HEK293 (cell line): ENCODE results near the gene UNG.
A peak's percentile ranks its signal among the peaks of the same experiment; 100 is the strongest.

Experiments used
- CTCF ChIA-PET: fragments of 350-600 bp; formaldehyde crosslinking; extraction: SDS; loops from one replicate; lab custom pipeline; 2021; ENCODE audit warnings: antibody characterized with exemption; lab: Yijun Ruan, JAX
- POLR2A ChIA-PET: fragments of 300-600 bp; formaldehyde crosslinking; extraction: SDS; loops from one replicate; lab custom pipeline; 2020; ENCODE audit warnings: antibody characterized with exemption, inconsistent platforms; lab: Yijun Ruan, JAX
- H3K27ac ChIP-seq: fragments of 200-500 bp; sonication (Bioruptor generic); 2 replicates; pipeline ENCODE4 v1.5.1; 2014; ENCODE audit warnings: low read depth, low read length, control low read depth, inconsistent platforms; ENCODE audit errors: extremely low read depth
- H3K36me3 ChIP-seq, 2 experiments: fragments of 200-500 bp in 1 of 2; sonication (Bioruptor generic) in 1 of 2; 1 replicate in 1 of 2; 2 replicates in 1 of 2; pipeline ENCODE4 v1.5.1; 2014 to 2017; ENCODE audit warnings: inconsistent platforms in 2 of 2, low read length in 2 of 2; ENCODE audit not compliant: control insufficient read depth in 2 of 2, insufficient read depth in 1 of 2
- H3K4me1 ChIP-seq: fragments of 200-500 bp; sonication (Bioruptor generic); 2 replicates; pipeline ENCODE4 v1.5.1; 2014; ENCODE audit warnings: mild to moderate bottlenecking, low read length, inconsistent platforms; ENCODE audit not compliant: control insufficient read depth, insufficient read depth
- H3K4me3 ChIP-seq: 2 replicates; pipeline ENCODE4 v1.5.1; 2011; ENCODE audit warnings: low read depth, mild to moderate bottlenecking, control low read depth, low read length, moderate library complexity
- H3K9me3 ChIP-seq: fragments of 200-500 bp; sonication (Bioruptor generic); 2 replicates; pipeline ENCODE4 v1.5.1; 2014; ENCODE audit warnings: low read depth, low read length, inconsistent platforms; ENCODE audit not compliant: control insufficient read depth, insufficient read depth
- BCL11A ChIP-seq: fragments of 450-650 bp; formaldehyde crosslinking; IDR thresholded peaks from 2 replicates; pipeline ENCODE4 v1.5.1; 2016; ENCODE audit warnings: low read depth, missing biosample characterization, missing genetic modification characterization
- HOXD13 ChIP-seq: sonication (generic); formaldehyde crosslinking; IDR thresholded peaks from 2 replicates; pipeline ENCODE4 v1.8.0; 2022; ENCODE audit warnings: missing genetic modification reagents, borderline replicate concordance
- IKZF3 ChIP-seq: fragments of 450-650 bp; IDR thresholded peaks from 2 replicates; pipeline ENCODE4 v1.5.0; 2018; ENCODE audit warnings: missing biosample characterization, mild to moderate bottlenecking, missing genetic modification characterization, moderate library complexity
- KLF10 ChIP-seq: fragments of 450-650 bp; IDR thresholded peaks from 2 replicates; pipeline ENCODE4 v1.5.1; 2018; ENCODE audit warnings: missing biosample characterization, mild to moderate bottlenecking, missing genetic modification characterization
- PRDM1 ChIP-seq: fragments of 450-650 bp; formaldehyde crosslinking; IDR thresholded peaks from 2 replicates; pipeline ENCODE4; 2016; ENCODE audit warnings: missing biosample characterization, missing genetic modification characterization
- PRDM10 ChIP-seq: fragments of 450-650 bp; formaldehyde crosslinking; IDR thresholded peaks from 2 replicates; pipeline ENCODE4 v1.5.1; 2016; ENCODE audit warnings: missing biosample characterization, missing genetic modification characterization
- TCF7L2 ChIP-seq: IDR thresholded peaks from 2 replicates; pipeline ENCODE4 v1.6.1; 2011; ENCODE audit warnings: low read depth, mild to moderate bottlenecking, inconsistent platforms, low read length, moderate library complexity, borderline replicate concordance
- ZNF112 ChIP-seq: fragments of 450-650 bp; formaldehyde crosslinking; IDR thresholded peaks from 2 replicates; pipeline ENCODE4 v1.5.0; 2017; ENCODE audit warnings: missing biosample characterization, missing genetic modification characterization
- ZNF114 ChIP-seq: fragments of 450-650 bp; formaldehyde crosslinking; IDR thresholded peaks from 2 replicates; pipeline ENCODE4 v1.5.0; 2017; ENCODE audit warnings: missing biosample characterization, missing genetic modification characterization
- ZNF174 ChIP-seq: fragments of 450-650 bp; formaldehyde crosslinking; IDR thresholded peaks from 2 replicates; pipeline ENCODE4 v1.5.0; 2017; ENCODE audit warnings: missing biosample characterization, mild to moderate bottlenecking, missing genetic modification characterization
- ZNF23 ChIP-seq: fragments of 450-650 bp; formaldehyde crosslinking; IDR thresholded peaks from 2 replicates; pipeline ENCODE4 v1.5.1; 2016; ENCODE audit warnings: missing biosample characterization, missing genetic modification characterization, borderline replicate concordance
- ZNF341 ChIP-seq: fragments of 450-650 bp; formaldehyde crosslinking; IDR thresholded peaks from 2 replicates; pipeline ENCODE4; 2016; ENCODE audit warnings: low read depth, missing biosample characterization, missing genetic modification characterization
- ZNF530 ChIP-seq: fragments of 450-650 bp; formaldehyde crosslinking; IDR thresholded peaks from 2 replicates; pipeline ENCODE4 v1.5.1; 2016; ENCODE audit warnings: low read depth, missing biosample characterization, missing genetic modification characterization
- ZNF600 ChIP-seq: fragments of 450-650 bp; formaldehyde crosslinking; IDR thresholded peaks from 2 replicates; pipeline ENCODE4 v1.5.1; 2016; ENCODE audit warnings: missing biosample characterization, missing genetic modification characterization
- ZNF610 ChIP-seq: fragments of 450-650 bp; formaldehyde crosslinking; IDR thresholded peaks from 2 replicates; pipeline ENCODE4 v1.5.1; 2016; ENCODE audit warnings: missing biosample characterization, missing genetic modification characterization, borderline replicate concordance
- ZNF629 ChIP-seq: fragments of 450-650 bp; formaldehyde crosslinking; IDR thresholded peaks from 2 replicates; pipeline ENCODE4 v1.5.1; 2017; ENCODE audit warnings: missing biosample characterization, missing genetic modification characterization
- ZNF692 ChIP-seq: fragments of 450-650 bp; formaldehyde crosslinking; IDR thresholded peaks from 2 replicates; pipeline ENCODE4 v1.5.1; 2016; ENCODE audit warnings: missing biosample characterization, missing genetic modification characterization
- ZNF830 ChIP-seq: fragments of 450-650 bp; IDR thresholded peaks from 2 replicates; pipeline ENCODE4 v1.5.0; 2018; ENCODE audit warnings: missing biosample characterization, missing genetic modification characterization, low read depth, mild to moderate bottlenecking, moderate library complexity
- TF ChIP-seq, protein P1 (sequence below): fragments of 450-650 bp; formaldehyde crosslinking; IDR thresholded peaks from 2 replicates; pipeline ENCODE4 v1.5.1; 2016; ENCODE audit warnings: missing biosample characterization, missing genetic modification characterization

The UNG gene

DNA sequence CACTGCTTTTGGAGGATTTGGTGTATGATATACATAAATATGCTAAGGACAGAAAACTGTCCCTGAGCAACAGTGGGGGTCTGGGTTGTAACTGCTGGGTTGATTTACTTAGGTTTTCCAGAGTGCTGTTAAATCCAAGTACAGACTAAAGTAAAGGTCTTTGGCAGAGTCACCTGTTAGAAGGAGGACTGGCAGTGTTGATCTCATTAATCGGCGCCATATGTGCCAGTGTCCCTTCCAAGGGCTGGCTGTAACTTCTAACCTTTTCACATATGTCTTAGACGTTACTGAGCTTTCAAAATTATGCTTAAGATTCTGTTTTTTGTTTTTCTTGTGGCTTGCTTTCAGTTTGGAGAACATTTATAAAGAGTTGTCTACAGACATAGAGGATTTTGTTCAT, 5.1 kb downstream of the UNG start:
- H3K4me1 ChIP-seq = peaks cover 3% of the 10 kb centered on the region; the same call in 1 of the 2 replicates
- TF ChIP-seq ZNF114 (tag by site-specific recombination) = no peak
- no peak for TF ChIP-seq ZNF174 (tag by site-specific recombination)
- TF ChIP-seq, all 188 proteins: peak for 0
- Histone ChIP-seq H3K36me3 (peaks cover 75 to 86% of the 10 kb centered on the region in 2 experiments), H3K4me3 (no peak overlapping the region), H3K27ac (no peak overlapping the region), H3K9me3 (no peaks in the 10 kb centered on the region)
- ChIA-PET CTCF (interaction anchor here (3.9 kb wide), 1 partner anchor 9 kb away, joined by 21 read pairs; no protein-coding TSS in a partner anchor), POLR2A (interaction anchor here (0.7 kb wide), 2 partner anchors 16 to 129 kb away, joined by 7 to 9 read pairs; no protein-coding TSS in a partner anchor)

GRCh38 chr12:109105176-109105575, 7.8 kb downstream of the UNG start:
- Histone ChIP-seq H3K27ac (no peak overlapping the region), H3K4me3 (no peak overlapping the region), H3K4me1 (peaks cover 2% of the 10 kb centered on the region), H3K9me3 (no peaks in the 10 kb centered on the region), H3K36me3 (peaks cover 73 to 94% of the 10 kb centered on the region in 2 experiments)
- TF ChIP-seq PRDM1 (tag by site-specific recombination) = no peak
- no peak for TF ChIP-seq ZNF23 (tag by site-specific recombination)
- TF ChIP-seq ZNF610 (tag by site-specific recombination) = no peak
- ChIA-PET CTCF (no interaction called here), POLR2A (no interaction called here)

DNA sequence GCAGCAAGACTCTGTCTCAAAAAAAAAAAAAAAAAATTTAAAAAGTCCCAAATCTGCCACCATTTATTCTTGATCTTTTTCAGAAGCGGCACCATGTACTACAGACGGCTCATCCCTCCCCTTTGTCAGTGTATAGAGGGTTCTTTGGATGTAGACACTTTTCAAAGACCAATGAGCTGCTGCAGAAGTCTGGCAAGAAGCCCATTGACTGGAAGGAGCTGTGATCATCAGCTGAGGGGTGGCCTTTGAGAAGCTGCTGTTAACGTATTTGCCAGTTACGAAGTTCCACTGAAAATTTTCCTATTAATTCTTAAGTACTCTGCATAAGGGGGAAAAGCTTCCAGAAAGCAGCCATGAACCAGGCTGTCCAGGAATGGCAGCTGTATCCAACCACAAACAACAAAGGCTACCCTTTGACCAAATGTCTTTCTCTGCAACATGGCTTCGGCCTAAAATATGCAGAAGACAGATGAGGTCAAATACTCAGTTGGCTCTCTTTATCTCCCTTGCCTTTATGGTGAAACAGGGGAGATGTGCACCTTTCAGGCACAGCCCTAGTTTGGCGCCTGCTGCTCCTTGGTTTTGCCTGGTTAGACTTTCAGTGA, 12.5 kb downstream of the UNG start:
- CTCF ChIA-PET = interaction anchor here (0.6 to 0.9 kb wide), 2 partner anchors 11 to 259 kb away, joined by 3 read pairs; no protein-coding TSS in a partner anchor

DNA sequence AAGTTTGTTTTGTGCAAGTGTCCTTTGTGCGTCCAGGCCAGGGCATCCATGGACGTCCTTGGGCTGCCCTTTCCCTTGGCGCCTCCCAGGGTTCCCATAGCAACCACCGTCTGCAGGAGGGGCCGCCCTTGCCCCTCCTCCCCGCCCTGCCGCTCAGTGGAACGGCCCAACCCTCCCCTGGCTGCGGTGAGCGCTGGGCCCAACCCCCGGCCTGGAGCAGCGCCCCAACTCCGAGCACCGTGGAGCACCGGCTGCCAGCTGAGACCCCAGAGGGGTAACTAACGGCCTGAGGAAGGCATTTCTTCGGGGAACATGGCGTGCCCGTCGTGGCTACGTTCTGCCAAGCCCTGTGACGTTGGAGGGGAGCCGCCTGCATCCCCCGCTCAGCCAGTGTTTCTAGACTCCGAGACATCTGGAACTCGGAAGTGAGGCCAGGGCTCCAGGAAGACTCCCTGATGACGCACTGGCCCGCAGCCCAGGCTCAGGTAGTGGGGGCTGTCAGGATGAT, 13.6 kb downstream of the UNG start:
- H3K27ac ChIP-seq = peak overlapping the region; percentile 77
- H3K36me3 ChIP-seq = peaks cover 23 to 39% of the 10 kb centered on the region in 2 experiments
- CTCF ChIA-PET = interaction anchor here (0.6 to 3.0 kb wide), 11 partner anchors 10 to 284 kb away, joined by 3 to 22 read pairs (median 8); no protein-coding TSS in a partner anchor
- peaks cover 11% of the 10 kb centered on the region for H3K4me1 ChIP-seq
- no peaks in the 10 kb centered on the region for H3K9me3 ChIP-seq
- POLR2A ChIA-PET = no interaction called here
- peak overlapping the region; percentile 47 for H3K4me3 ChIP-seq
- TF ChIP-seq IKZF3 (tag by site-specific recombination) (0 out of 2 replicates have a peak, but pooled peaks have one; percentile 30), ZNF692 (tag by site-specific recombination) (0 out of 2 replicates have a peak, but pooled peaks have one; percentile 12), KLF10 (tag by site-specific recombination) (no peak), ZNF830 (no peak), ZNF530 (tag by site-specific recombination) (no peak), HOXD13 (CRISPR knock-in tag) (no peak), ZNF629 (tag by site-specific recombination) (peak; percentile 65), PRDM10 (tag by site-specific recombination) (peak; percentile 90), ZNF600 (tag by site-specific recombination) (0 out of 2 replicates have a peak, but pooled peaks have one; percentile 34), ZNF112 (tag by site-specific recombination) (no peak), TCF7L2 (no peak)
- TF ChIP-seq, protein P1, sequence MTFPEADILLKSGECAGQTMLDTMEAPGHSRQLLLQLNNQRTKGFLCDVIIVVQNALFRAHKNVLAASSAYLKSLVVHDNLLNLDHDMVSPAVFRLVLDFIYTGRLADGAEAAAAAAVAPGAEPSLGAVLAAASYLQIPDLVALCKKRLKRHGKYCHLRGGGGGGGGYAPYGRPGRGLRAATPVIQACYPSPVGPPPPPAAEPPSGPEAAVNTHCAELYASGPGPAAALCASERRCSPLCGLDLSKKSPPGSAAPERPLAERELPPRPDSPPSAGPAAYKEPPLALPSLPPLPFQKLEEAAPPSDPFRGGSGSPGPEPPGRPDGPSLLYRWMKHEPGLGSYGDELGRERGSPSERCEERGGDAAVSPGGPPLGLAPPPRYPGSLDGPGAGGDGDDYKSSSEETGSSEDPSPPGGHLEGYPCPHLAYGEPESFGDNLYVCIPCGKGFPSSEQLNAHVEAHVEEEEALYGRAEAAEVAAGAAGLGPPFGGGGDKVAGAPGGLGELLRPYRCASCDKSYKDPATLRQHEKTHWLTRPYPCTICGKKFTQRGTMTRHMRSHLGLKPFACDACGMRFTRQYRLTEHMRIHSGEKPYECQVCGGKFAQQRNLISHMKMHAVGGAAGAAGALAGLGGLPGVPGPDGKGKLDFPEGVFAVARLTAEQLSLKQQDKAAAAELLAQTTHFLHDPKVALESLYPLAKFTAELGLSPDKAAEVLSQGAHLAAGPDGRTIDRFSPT = 0 out of 2 replicates have a peak, but pooled peaks have one; percentile 22

More for the DNA sequence above, 12.5 kb downstream of the UNG start:
- no peak for TF ChIP-seq BCL11A (tag by site-specific recombination)
- peak; percentile 60 for TF ChIP-seq ZNF341
- H3K4me3 ChIP-seq = no peak overlapping the region
- peak overlapping the region; percentile 46; the same call in 1 of the 2 replicates for H3K27ac ChIP-seq
- POLR2A ChIA-PET = interaction anchor here (0.7 kb wide), 1 partner anchor 441 kb away, joined by 4 read pairs; no protein-coding TSS in a partner anchor
- H3K4me1 ChIP-seq = peaks cover 11% of the 10 kb centered on the region
- peaks cover 31 to 51% of the 10 kb centered on the region in 2 experiments for H3K36me3 ChIP-seq
- no peaks in the 10 kb centered on the region for H3K9me3 ChIP-seq
